Endothelial cell of umbilical vein (primary cell): ENCODE measurements around the gene FMNL2.

Experiments
- CTCF ChIP-seq, 2 donors: IDR thresholded peaks; 1 replicate in 1 of 2; 2 replicates in 1 of 2; pipeline ENCODE4 v1.5.1; 2011; ENCODE audit warnings: low read length in 2 of 2, mild to moderate bottlenecking in 2 of 2, moderate library complexity in 2 of 2, control low read depth in 1 of 2, inconsistent platforms in 1 of 2, low read depth in 1 of 2; ENCODE audit not compliant: insufficient read depth in 1 of 2; ENCODE audit errors: extremely low read depth in 1 of 2
- EZH2 ChIP-seq: IDR thresholded peaks from 2 replicates; pipeline ENCODE4 v1.6.1; 2012; ENCODE audit warnings: borderline replicate concordance, low read depth, mild to moderate bottlenecking, moderate library complexity, low read length, inconsistent platforms; ENCODE audit not compliant: severe bottlenecking
- POLR2AphosphoS5 ChIP-seq: IDR thresholded peaks from 2 replicates; pipeline ENCODE4 v1.6.1; 2012; ENCODE audit warnings: low read depth, mild to moderate bottlenecking, control low read depth, low read length, moderate library complexity; ENCODE audit not compliant: insufficient read depth

GRCh38 chr2:152499331-152499816 is 164.4 kb downstream of the FMNL2 start:
- TF ChIP-seq CTCF (IDR thresholded peaks at IDR 0.05; ENCODE audit: extremely low read depth in 1 of 2, insufficient read depth in 1 of 2, low read depth in 1 of 2, low read length in 2 of 2) (no peak), EZH2 (no peak), POLR2AphosphoS5 (no peak)
